ENCODE data around the gene ENAM. TPM values are rescaled to one million over a fixed set of nuclear protein-coding genes. Genes with fewer than 3 reads are reported as not detected.
"Not testable (repeated sequence)": the region's sequence is repeated elsewhere in the genome, so short reads cannot be mapped to it uniquely, and the experiment has no call there.

ENAM gene
- total RNA-seq, 5 donors from 2014 or later (not counting 1 experiment from before 2014, with no cell fraction given): not detected

GRCh38 chr4:70688795-70689231, 60.3 kb downstream of the ENAM start:
- H3K9me3 Mint-ChIP-seq: no peaks in the 10 kb centered on the region
- WGBS (ENCODE audit: insufficient coverage): 1% methylated on average over 19 of the region's 19 CpGs
- POLR2A ChIA-PET: interaction anchor here (0.6 to 2.5 kb wide), 7 partner anchors 12 to 79 kb away, joined by 3 to 14 read pairs (median 4); partner anchors contain the start of gene RUFY3 (in 1 of the 2)
- H3K4me3 Mint-ChIP-seq: peak overlapping the region; percentile 98 to 99 (median 99)
- no peaks in the 10 kb centered on the region for H3K27me3 Mint-ChIP-seq
- Histone ChIP-seq H3K9me3 (no peaks in the 10 kb centered on the region), H3K27me3 (replicated peaks in 1 of 2; ENCODE audit: control insufficient read depth in 2 of 2, extremely low read depth in 1 of 2, insufficient read depth in 2 of 2, low read length in 1 of 2) (no peaks in the 10 kb centered on the region), H3K4me1 (ENCODE audit: control insufficient read depth in 1 of 2, extremely low read depth in 1 of 2, insufficient read depth in 2 of 2, low read length in 2 of 2) (peaks cover 22 to 26% of the 10 kb centered on the region in 2 experiments), H3K4me3 (ENCODE audit: control insufficient read depth in 1 of 2, extremely low read depth in 1 of 2, low read length in 1 of 2) (peak overlapping the region; percentile 88 to 92), H3K27ac (ENCODE audit: low read length) (peak overlapping the region; percentile 92), H3K36me3 (ENCODE audit: control insufficient read depth in 2 of 2, extremely low read depth in 1 of 2, insufficient read depth in 1 of 2, low read length in 1 of 2) (peaks cover 0 to 11% of the 10 kb centered on the region in 2 donors)
- peaks cover 39 to 42% (median 40%) of the 10 kb centered on the region in 3 donors for H3K4me1 Mint-ChIP-seq
- H3K36me3 Mint-ChIP-seq: peaks cover 17% of the 10 kb centered on the region
- DNase-seq: peak in 8 of 35 experiments; percentile 3 to 13 (median 4)
- peak in 1 of 4 experiments; percentile 7 for ATAC-seq (replicated peaks in 1 of 4)
- H3K27ac Mint-ChIP-seq: peak overlapping the region; percentile 99
- CTCF ChIA-PET: interaction anchor here (0.5 to 3.5 kb wide), 13 partner anchors 12 to 321 kb away, joined by 3 to 52 read pairs (median 4); no protein-coding TSS in a partner anchor

- Mint-ChIP-seq H3K4me3 (peak overlapping the region in 1 of 3 donors; percentile 3), H3K27me3 (no peaks in the 10 kb centered on the region), H3K9me3 (no peaks in the 10 kb centered on the region), H3K4me1 (peaks cover 39 to 42% (median 40%) of the 10 kb centered on the region in 3 donors), H3K27ac (peak overlapping the region in 1 of 2 donors; percentile 22), H3K36me3 (peaks cover 17% of the 10 kb centered on the region)
- Histone ChIP-seq H3K9me3 (no peaks in the 10 kb centered on the region), H3K27ac (ENCODE audit: low read length) (no peak overlapping the region), H3K27me3 (replicated peaks in 1 of 2; ENCODE audit: control insufficient read depth in 2 of 2, extremely low read depth in 1 of 2, insufficient read depth in 2 of 2, low read length in 1 of 2) (no peaks in the 10 kb centered on the region), H3K4me1 (ENCODE audit: control insufficient read depth in 1 of 2, extremely low read depth in 1 of 2, insufficient read depth in 2 of 2, low read length in 2 of 2) (peaks cover 22 to 26% of the 10 kb centered on the region in 2 experiments), H3K36me3 (ENCODE audit: control insufficient read depth in 2 of 2, extremely low read depth in 1 of 2, insufficient read depth in 1 of 2, low read length in 1 of 2) (peaks cover 0 to 11% of the 10 kb centered on the region in 2 donors), H3K4me3 (ENCODE audit: control insufficient read depth in 1 of 2, extremely low read depth in 1 of 2, low read length in 1 of 2) (no peak overlapping the region)
- CTCF ChIA-PET: interaction anchor here in 1 of 2 donors (0.5 to 3.0 kb wide), 4 partner anchors 8 to 319 kb away, joined by 4 to 13 read pairs (median 6); no protein-coding TSS in a partner anchor
- POLR2A ChIA-PET: interaction anchor here in 1 of 2 donors (0.5 to 0.7 kb wide), 3 partner anchors 31 to 295 kb away, joined by 4 read pairs; no protein-coding TSS in a partner anchor
- no CpG with 5 or more reads among the region's 1 CpG for WGBS (ENCODE audit: insufficient coverage)
- ATAC-seq (replicated peaks in 1 of 4): no peak
- no peak for DNase-seq
Measured at GRCh38 chr4:70691661-70692060, 63.1 kb downstream of the ENAM start.

GRCh38 chr4:70694633-70695032, 66.1 kb downstream of the ENAM start:
- ChIA-PET CTCF (interaction anchor here in 1 of 2 donors (0.6 to 1.0 kb wide), 2 partner anchors 23 to 40 kb away, joined by 3 read pairs; no protein-coding TSS in a partner anchor), POLR2A (interaction anchor here in 1 of 2 donors (0.6 kb wide), 1 partner anchor 24 kb away, joined by 7 read pairs; no protein-coding TSS in a partner anchor)
- H3K4me3 ChIP-seq (ENCODE audit: control insufficient read depth in 1 of 2, extremely low read depth in 1 of 2, low read length in 1 of 2); H3K27ac Mint-ChIP-seq; H3K27ac ChIP-seq (ENCODE audit: low read length); DNase-seq; H3K9me3 ChIP-seq; H3K4me3 Mint-ChIP-seq; ATAC-seq (replicated peaks in 1 of 4); H3K27me3 Mint-ChIP-seq; H3K27me3 ChIP-seq (replicated peaks in 1 of 2; ENCODE audit: control insufficient read depth in 2 of 2, extremely low read depth in 1 of 2, insufficient read depth in 2 of 2, low read length in 1 of 2); H3K9me3 Mint-ChIP-seq: not testable (repeated sequence)
- Histone ChIP-seq H3K4me1 (ENCODE audit: control insufficient read depth in 1 of 2, extremely low read depth in 1 of 2, insufficient read depth in 2 of 2, low read length in 2 of 2) (peaks cover 6 to 14% of the 10 kb centered on the region in 2 experiments), H3K36me3 (ENCODE audit: control insufficient read depth in 2 of 2, extremely low read depth in 1 of 2, insufficient read depth in 1 of 2, low read length in 1 of 2) (peaks cover 0 to 11% of the 10 kb centered on the region in 2 donors)
- Mint-ChIP-seq H3K4me1 (peaks cover 14 to 20% (median 18%) of the 10 kb centered on the region in 3 donors), H3K36me3 (peaks cover 16% of the 10 kb centered on the region)
- WGBS (ENCODE audit: insufficient coverage): 80% methylated on average over 1 of the region's 7 CpGs

Other genes starting within 250 kb of the ENAM start
- not detected for gene SMR3B, start 245.6 kb upstream of the ENAM start, total RNA-seq
- gene OPRPN, start 230.8 kb upstream of the ENAM start, total RNA-seq: not detected
- gene MUC7, start 156.5 kb upstream of the ENAM start, total RNA-seq: not detected
- gene AMTN, start 110.2 kb upstream of the ENAM start, total RNA-seq: not detected
- not detected for gene AMBN, start 36.5 kb upstream of the ENAM start, total RNA-seq
- gene JCHAIN, start 37.8 kb downstream of the ENAM start, total RNA-seq: 10 to 100 TPM in 2 of 5 donors, 1 to 10 TPM in 3; 4.8 to 23.6 (median 8.9) TPM
- 10 to 100 TPM; 15.1 to 34.9 (median 34.0) TPM for gene UTP3, start 59.8 kb downstream of the ENAM start, total RNA-seq
- 10 to 100 TPM; 29.8 to 34.1 (median 33.3) TPM for gene RUFY3, start 93.2 kb downstream of the ENAM start, total RNA-seq
- 10 to 100 TPM; 42.6 to 48.8 (median 44.7) TPM for gene GRSF1, start 211.1 kb downstream of the ENAM start, total RNA-seq

Data from T-cell (primary cell).